Muscle of leg (tissue), 11 donors: ENCODE measurements around the gene STAG1. TPM values are rescaled to one million over a fixed set of nuclear protein-coding genes. Genes with fewer than 3 reads are reported as not detected.
A peak's percentile ranks its signal among the peaks of the same experiment; 100 is the strongest.
"Not testable (repeated sequence)": the region's sequence is repeated elsewhere in the genome, so short reads cannot be mapped to it uniquely, and the experiment has no call there.

Experiments
- DNase-seq: peaks from one replicate; pipeline ENCODE4 v3.0.0; 2013
- H3K27ac ChIP-seq: one replicate; pipeline ENCODE4 v1.5.1; 2013; ENCODE audit warnings: mild to moderate bottlenecking, low read length, control low read depth
- H3K27me3 ChIP-seq: one replicate; pipeline ENCODE4 v1.6.1; 2013; ENCODE audit warnings: low read length; ENCODE audit not compliant: control insufficient read depth, insufficient read depth
- H3K36me3 ChIP-seq: one replicate; pipeline ENCODE4 v1.6.1; 2013; ENCODE audit warnings: low read length; ENCODE audit not compliant: control insufficient read depth, insufficient read depth
- H3K4me1 ChIP-seq: one replicate; pipeline ENCODE4 v1.6.1; 2013; ENCODE audit warnings: low read length; ENCODE audit not compliant: control insufficient read depth, insufficient read depth
- H3K4me3 ChIP-seq: one replicate; pipeline ENCODE4 v1.5.1; 2013; ENCODE audit warnings: low read length, control low read depth
- H3K9me3 ChIP-seq: replicated peaks from 2 replicates; pipeline ENCODE4 v1.6.1; 2013; ENCODE audit warnings: low read depth, low read length; ENCODE audit not compliant: control insufficient read depth
- WGBS: methylation state at CpG from one replicate; pipeline ENCODE4 v1.1.5; 2013; ENCODE audit warnings: missing lambda C conversion rate; ENCODE audit not compliant: insufficient coverage; 5-methylcytosine and 5-hydroxymethylcytosine counted together
- polyA plus RNA-seq, 8 donors: library from polyadenylated mRNA; unstranded; fragments of 120-200 nt; gene quantifications; one replicate each; pipeline versions ENCODE4 v1.2.1 to v1.2.3, GENCODE V29; 2013; ENCODE audit warnings: inconsistent platforms in 1 of 8, low replicate concordance in 1 of 8; ENCODE audit not compliant: insufficient read length in 8 of 8, insufficient read depth in 1 of 8
- total RNA-seq: library from RNA; stranded (reverse); fragments of 120-200 nt; gene quantifications from one replicate; pipeline ENCODE4 v1.2.4, GENCODE V29; 2013

Gene STAG1
- total and polyA plus RNA-seq, 9 donors = 22.9 to 52.2 (median 32.9) TPM

- H3K36me3 ChIP-seq = no peaks in the 10 kb centered on the region
- no peaks in the 10 kb centered on the region for H3K9me3 ChIP-seq
- no peak overlapping the region for H3K4me3 ChIP-seq
- H3K27ac ChIP-seq = no peak overlapping the region
- no peaks in the 10 kb centered on the region for H3K27me3 ChIP-seq
- DNase-seq = no peak
- WGBS = no CpG with 5 or more reads among the region's 3 CpGs
- no peaks in the 10 kb centered on the region for H3K4me1 ChIP-seq
Observed at GRCh38 chr3:136682740-136683312, 69.4 kb downstream of the STAG1 start.

- 100% methylated on average over 4 of the region's 4 CpGs for WGBS
- no peak for DNase-seq
- H3K9me3 ChIP-seq = no peaks in the 10 kb centered on the region
- H3K36me3 ChIP-seq = no peaks in the 10 kb centered on the region
- no peaks in the 10 kb centered on the region for H3K27me3 ChIP-seq
- no peaks in the 10 kb centered on the region for H3K4me1 ChIP-seq
- no peak overlapping the region for H3K4me3 ChIP-seq
- H3K27ac ChIP-seq = no peak overlapping the region
Observed at GRCh38 chr3:136678981-136679380, 73.2 kb downstream of the STAG1 start.

- H3K4me1 ChIP-seq = no peaks in the 10 kb centered on the region
- peaks cover 2% of the 10 kb centered on the region for H3K36me3 ChIP-seq
- no peak for DNase-seq
- no peaks in the 10 kb centered on the region for H3K9me3 ChIP-seq
- no peaks in the 10 kb centered on the region for H3K27me3 ChIP-seq
- H3K4me3 ChIP-seq = no peak overlapping the region
- no peak overlapping the region for H3K27ac ChIP-seq
Observed at GRCh38 chr3:136676009-136676408, 76.2 kb downstream of the STAG1 start.

GRCh38 chr3:136675150-136675858, 76.9 kb downstream of the STAG1 start:
- DNase-seq = no peak
- H3K27me3 ChIP-seq = no peaks in the 10 kb centered on the region
- H3K4me1 ChIP-seq = no peaks in the 10 kb centered on the region
- no peak overlapping the region for H3K27ac ChIP-seq
- H3K4me3 ChIP-seq = no peak overlapping the region
- no CpG with 5 or more reads among the region's 2 CpGs for WGBS
- H3K9me3 ChIP-seq = no peaks in the 10 kb centered on the region
- H3K36me3 ChIP-seq = peaks cover 2% of the 10 kb centered on the region

GRCh38 chr3:136672457-136672856, 79.7 kb downstream of the STAG1 start:
- WGBS = no CpG with 5 or more reads among the region's 1 CpG
- Histone ChIP-seq H3K36me3 (peaks cover 2% of the 10 kb centered on the region), H3K9me3 (no peaks in the 10 kb centered on the region), H3K27ac (no peak overlapping the region), H3K4me1 (no peaks in the 10 kb centered on the region), H3K27me3 (no peaks in the 10 kb centered on the region), H3K4me3 (no peak overlapping the region)
- no peak for DNase-seq

GRCh38 chr3:136671921-136672320, 80.3 kb downstream of the STAG1 start:
- Histone ChIP-seq H3K36me3 (peaks cover 2% of the 10 kb centered on the region), H3K27me3 (no peaks in the 10 kb centered on the region), H3K4me3 (no peak overlapping the region), H3K4me1 (no peaks in the 10 kb centered on the region), H3K27ac (no peak overlapping the region), H3K9me3 (no peaks in the 10 kb centered on the region)
- DNase-seq = peak; percentile 14

- Histone ChIP-seq H3K9me3 (no peaks in the 10 kb centered on the region), H3K36me3 (peaks cover 2% of the 10 kb centered on the region), H3K4me3 (no peak overlapping the region), H3K4me1 (no peaks in the 10 kb centered on the region), H3K27ac (no peak overlapping the region), H3K27me3 (no peaks in the 10 kb centered on the region)
- DNase-seq = no peak
- 100% methylated on average over 1 of the region's 1 CpG for WGBS
Observed at GRCh38 chr3:136670166-136670565, 82.0 kb downstream of the STAG1 start.

GRCh38 chr3:136667081-136667480, 85.1 kb downstream of the STAG1 start:
- Histone ChIP-seq H3K27ac (no peak overlapping the region), H3K36me3 (peaks cover 2% of the 10 kb centered on the region), H3K9me3 (no peaks in the 10 kb centered on the region), H3K4me3 (no peak overlapping the region), H3K27me3 (no peaks in the 10 kb centered on the region), H3K4me1 (no peaks in the 10 kb centered on the region)
- no CpG with 5 or more reads among the region's 2 CpGs for WGBS
- DNase-seq = no peak

GRCh38 chr3:136666301-136666700, 85.9 kb downstream of the STAG1 start:
- not testable (repeated sequence) for DNase-seq, H3K36me3 ChIP-seq, H3K4me3 ChIP-seq, H3K9me3 ChIP-seq, H3K27ac ChIP-seq, H3K4me1 ChIP-seq, H3K27me3 ChIP-seq
- WGBS = no CpG with 5 or more reads among the region's 6 CpGs

- Histone ChIP-seq H3K36me3 (no peaks in the 10 kb centered on the region), H3K9me3 (no peaks in the 10 kb centered on the region), H3K27me3 (no peaks in the 10 kb centered on the region), H3K27ac (no peak overlapping the region), H3K4me1 (no peaks in the 10 kb centered on the region), H3K4me3 (no peak overlapping the region)
- DNase-seq = no peak
- WGBS = no CpG with 5 or more reads among the region's 1 CpG
Observed at GRCh38 chr3:136664771-136665170, 87.4 kb downstream of the STAG1 start.

GRCh38 chr3:136661282-136661681, 90.9 kb downstream of the STAG1 start:
- WGBS = no CpG with 5 or more reads among the region's 4 CpGs
- no peak for DNase-seq
- Histone ChIP-seq H3K36me3 (no peaks in the 10 kb centered on the region), H3K4me3 (no peak overlapping the region), H3K9me3 (no peaks in the 10 kb centered on the region), H3K27ac (no peak overlapping the region), H3K27me3 (no peaks in the 10 kb centered on the region), H3K4me1 (no peaks in the 10 kb centered on the region)
